Measurements from ENCODE around the gene TEX30.

TEX30 gene

GRCh38 chr13:102777736-102778135 lies 4.2 kb upstream of the TEX30 start:
- DNase-seq = no peak

GRCh38 chr13:102776271-102776670 lies 2.7 kb upstream of the TEX30 start:
- DNase-seq = no peak

GRCh38 chr13:102774591-102775520 lies 1.3 kb upstream of the TEX30 start:
- no peak for DNase-seq

GRCh38 chr13:102774214-102774568 lies 605 bp upstream of the TEX30 start:
- no peak for DNase-seq

- DNase-seq = no peak
These were observed 1.6 kb downstream of the TEX30 start for GRCh38 chr13:102772042-102772425.

- DNase-seq = no peak
These were observed 2.1 kb downstream of the TEX30 start for GRCh38 chr13:102771298-102772041.

GRCh38 chr13:102770435-102770834 lies 3.2 kb downstream of the TEX30 start:
- DNase-seq = peak; percentile 6

GRCh38 chr13:102769679-102770078 lies 3.9 kb downstream of the TEX30 start:
- no peak for DNase-seq

- DNase-seq = no peak
These were observed 4.7 kb downstream of the TEX30 start for GRCh38 chr13:102768909-102769308.

- DNase-seq = no peak
These were observed 9.8 kb downstream of the TEX30 start for GRCh38 chr13:102763741-102764140.

- DNase-seq = no peak
These were observed 12.5 kb downstream of the TEX30 start for GRCh38 chr13:102761071-102761470.

GRCh38 chr13:102758842-102759241 lies 14.7 kb downstream of the TEX30 start:
- no peak for DNase-seq

GRCh38 chr13:102757006-102757405 lies 16.6 kb downstream of the TEX30 start:
- no peak for DNase-seq

GRCh38 chr13:102751886-102752285 lies 21.7 kb downstream of the TEX30 start:
- no peak for DNase-seq

- DNase-seq = no peak
These were observed 31.1 kb downstream of the TEX30 start for GRCh38 chr13:102742506-102742905.

GRCh38 chr13:102742101-102742500 lies 31.5 kb downstream of the TEX30 start:
- DNase-seq = no peak

- DNase-seq = peak; percentile 59
These were observed 43.9 kb downstream of the TEX30 start for GRCh38 chr13:102729560-102730270.

- DNase-seq = no peak
These were observed 47.2 kb downstream of the TEX30 start for GRCh38 chr13:102726430-102726829.

- peak; percentile 68 for DNase-seq
These were observed 48.7 kb downstream of the TEX30 start for GRCh38 chr13:102724923-102725322.

GRCh38 chr13:102721800-102722231 lies 51.8 kb downstream of the TEX30 start:
- DNase-seq = no peak

GRCh38 chr13:102718746-102719145 lies 54.8 kb downstream of the TEX30 start:
- DNase-seq = no peak
